KG1 (cell line): Measurements from ENCODE around the gene SPINK8.
"Not testable (repeated sequence)": the region's sequence is repeated elsewhere in the genome, so short reads cannot be mapped to it uniquely, and the experiment has no call there.

Source experiments
- DNase-seq: peaks from one replicate; lab custom pipeline; 2025; lab: John Stamatoyannopoulos, UW

The SPINK8 gene

GRCh38 chr3:48276911-48277641 is 56.4 kb downstream of the SPINK8 start:
- no peak for DNase-seq

- DNase-seq, result no peak
These were observed 58.0 kb downstream of the SPINK8 start for GRCh38 chr3:48275287-48276027.

DNA sequence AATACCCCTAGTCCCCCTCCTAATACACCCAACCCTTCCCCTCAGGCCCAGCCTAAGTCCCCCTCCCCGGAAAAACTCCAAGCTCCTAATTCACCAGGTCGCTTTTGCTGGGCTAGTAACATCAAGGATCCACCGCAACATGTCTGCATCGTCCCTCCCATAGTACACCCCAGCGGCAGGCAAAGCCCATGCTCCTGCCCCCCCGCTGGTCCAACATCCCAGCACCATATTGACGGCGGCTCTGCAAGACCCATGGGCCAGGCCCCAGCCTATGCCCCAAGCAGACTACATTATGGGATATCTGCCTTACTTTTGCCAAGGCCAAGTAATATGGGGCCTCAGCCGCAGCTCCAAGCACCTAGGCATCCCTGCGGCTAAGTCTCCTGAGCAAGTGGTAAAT is 59.0 kb downstream of the SPINK8 start:
- no peak for DNase-seq

DNA sequence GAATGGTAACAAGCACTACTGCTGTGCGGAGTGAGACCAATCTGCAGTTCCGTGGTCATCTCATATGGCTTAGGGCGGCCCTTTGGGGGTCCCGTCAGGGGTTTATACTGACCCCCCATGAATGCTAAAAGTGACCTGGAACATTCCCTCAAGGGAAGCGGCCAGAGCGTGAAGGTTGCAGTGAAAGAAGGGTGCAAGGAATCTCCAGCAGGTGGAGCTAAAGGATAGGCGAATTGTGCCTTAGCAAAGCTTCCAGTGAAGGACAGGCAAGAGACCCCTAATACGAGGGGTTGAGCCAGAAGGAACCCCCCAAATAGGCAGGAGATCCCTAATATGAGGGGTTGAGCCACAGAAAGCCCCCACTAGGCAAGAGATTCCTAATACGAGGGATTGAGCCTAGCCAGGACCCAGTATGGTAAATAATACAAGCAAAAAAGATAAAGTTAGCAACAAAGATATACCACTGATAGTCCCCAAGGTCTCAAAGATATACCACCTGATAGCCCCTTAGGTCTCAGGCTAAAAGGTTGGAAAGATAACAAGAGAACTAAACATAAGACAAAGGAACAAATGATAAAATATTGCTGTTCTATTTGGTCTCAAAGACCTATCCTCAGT is 59.8 kb downstream of the SPINK8 start:
- DNase-seq, result peak; percentile 9

DNA sequence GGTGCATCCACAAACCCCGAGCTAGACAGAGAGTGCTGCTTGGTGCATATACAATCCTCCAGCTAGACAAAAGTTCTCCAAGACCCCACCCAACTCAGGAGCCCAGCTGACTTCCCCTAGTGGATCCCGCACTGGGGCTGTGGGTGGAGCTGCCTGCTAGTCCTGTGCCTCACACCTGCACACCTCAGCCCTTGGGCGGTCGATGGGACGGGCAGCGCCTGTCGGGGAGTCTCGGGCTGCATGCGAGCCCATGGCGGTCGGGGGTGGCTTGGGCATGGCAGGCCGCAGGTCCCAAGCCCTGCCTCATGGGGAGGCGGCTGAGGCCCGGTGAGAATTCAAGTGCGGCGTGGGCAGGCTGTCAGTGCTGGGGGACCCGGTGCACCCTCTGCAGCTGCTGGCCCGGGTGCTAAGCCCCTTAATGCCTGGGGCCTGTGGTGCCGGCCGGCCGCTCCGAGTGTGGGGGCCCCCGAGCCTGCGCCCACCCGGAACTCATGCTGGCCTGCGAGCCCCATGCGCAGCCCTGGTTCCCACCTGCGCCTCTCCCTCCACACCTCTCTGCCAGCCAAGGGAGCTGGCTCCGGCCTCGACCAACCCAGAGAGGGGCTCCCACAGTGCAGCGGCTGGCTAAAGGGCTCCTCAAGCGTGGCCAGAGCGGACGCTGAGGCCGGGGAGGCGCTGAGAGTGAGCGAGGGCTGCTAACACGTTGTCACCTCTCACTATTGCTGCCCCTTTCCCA is 61.5 kb downstream of the SPINK8 start:
- no peak for DNase-seq

GRCh38 chr3:48271223-48271622 is 62.2 kb downstream of the SPINK8 start:
- DNase-seq, result not testable (repeated sequence)

DNA sequence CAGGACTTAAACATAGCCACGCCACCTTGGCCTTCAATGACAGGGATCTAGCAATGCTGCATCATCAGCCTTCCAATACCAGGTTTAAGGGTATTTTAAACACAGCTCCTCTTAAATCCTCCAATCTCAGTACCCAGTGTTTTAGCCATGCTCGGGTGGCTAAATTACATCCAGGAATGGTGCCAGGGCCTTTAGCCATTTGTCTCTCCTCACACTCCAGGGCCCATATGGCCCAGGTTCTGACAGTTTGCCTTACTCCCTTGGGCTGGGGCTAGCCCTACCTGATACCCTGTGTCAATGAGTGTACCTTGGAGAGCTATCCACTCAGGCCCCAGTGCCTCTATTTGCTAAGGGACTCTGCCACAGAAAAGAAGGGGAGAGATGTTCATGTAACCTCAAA is 63.2 kb downstream of the SPINK8 start:
- no peak for DNase-seq

- DNase-seq, result no peak
These were observed 63.9 kb downstream of the SPINK8 start for GRCh38 chr3:48269592-48269991.

- DNase-seq, result no peak
These were observed 64.4 kb downstream of the SPINK8 start for GRCh38 chr3:48268936-48269561.

DNA sequence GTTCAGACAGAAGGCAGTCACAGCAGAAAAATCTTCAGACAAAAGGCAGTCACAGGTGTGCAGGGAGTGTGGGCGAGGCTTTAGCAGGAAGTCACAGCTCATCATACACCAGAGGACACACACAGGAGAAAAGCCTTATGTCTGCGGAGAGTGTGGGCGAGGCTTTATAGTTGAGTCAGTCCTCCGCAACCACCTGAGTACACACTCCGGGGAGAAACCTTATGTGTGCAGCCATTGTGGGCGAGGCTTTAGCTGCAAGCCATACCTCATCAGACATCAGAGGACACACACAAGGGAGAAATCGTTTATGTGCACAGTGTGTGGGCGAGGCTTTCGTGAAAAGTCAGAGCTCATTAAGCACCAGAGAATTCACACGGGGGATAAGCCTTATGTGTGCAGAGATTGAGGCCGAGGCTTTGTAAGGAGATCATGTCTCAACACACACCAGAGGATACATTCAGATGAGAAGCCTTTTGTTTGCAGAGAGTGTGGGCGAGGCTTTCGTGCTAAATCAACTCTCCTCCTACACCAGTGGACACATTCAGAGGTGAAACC is 65.0 kb downstream of the SPINK8 start:
- DNase-seq, result no peak

- DNase-seq, result no peak
These were observed 65.7 kb downstream of the SPINK8 start for GRCh38 chr3:48267782-48268181.

DNA sequence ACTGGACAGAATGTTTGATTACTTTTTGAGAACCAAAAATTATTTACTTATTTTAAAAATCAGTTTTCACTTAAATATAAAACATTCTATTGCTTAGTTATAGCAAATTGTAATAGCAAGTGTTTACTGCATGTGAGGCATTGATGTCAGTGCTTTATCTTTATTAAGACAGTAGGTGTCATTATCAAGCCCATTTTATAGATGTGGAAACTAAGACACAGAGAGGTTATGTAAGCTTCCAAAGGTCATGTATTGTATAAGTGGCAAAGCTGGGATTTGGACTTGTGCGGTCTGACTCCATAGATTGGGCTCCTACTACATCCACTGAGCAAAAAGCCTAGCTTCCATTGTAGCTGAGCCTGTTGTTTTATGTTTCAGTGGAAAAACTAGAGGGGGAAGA is 74.9 kb downstream of the SPINK8 start:
- no peak for DNase-seq
